ENCODE measurements around the gene AP5S1.

Gene AP5S1

GRCh38 chr20:3815703-3816315 is 4.5 kb upstream of the AP5S1 start:
- H3K27ac ChIP-seq (ENCODE audit: low read depth, low read length): no peak overlapping the region
- no peak overlapping the region for H3K4me2 ChIP-seq (ENCODE audit: low read length)
- H4K5ac ChIP-seq (ENCODE audit: low read length): no peak overlapping the region
- H2BK15ac ChIP-seq (replicated peaks; ENCODE audit: low read depth): no peak overlapping the region
- H3K27me3 ChIP-seq (ENCODE audit: insufficient read depth, low read length, poor library complexity): no peaks in the 10 kb centered on the region
- H3K4ac ChIP-seq (ENCODE audit: low read depth, low read length): no peak overlapping the region
- H3K56ac ChIP-seq (ENCODE audit: low read length): no peak overlapping the region
- no peak overlapping the region for H2AK5ac ChIP-seq (ENCODE audit: low read length)
- H2BK120ac ChIP-seq (ENCODE audit: low read depth, low read length): no peak overlapping the region
- H3K79me1 ChIP-seq (ENCODE audit: low read length): no peaks in the 10 kb centered on the region
- no peak overlapping the region for H3K23ac ChIP-seq (ENCODE audit: low read length)
- no CpG with 5 or more reads among the region's 9 CpGs for WGBS (ENCODE audit: extremely low coverage, insufficient coverage, low lambda C conversion rate)
- no peak overlapping the region for H3K18ac ChIP-seq (ENCODE audit: low read length)
- H3K36me3 ChIP-seq (ENCODE audit: control insufficient read depth, insufficient read depth, low read length): no peaks in the 10 kb centered on the region
- H3K9ac ChIP-seq (ENCODE audit: low read length): no peak overlapping the region
- DNase-seq: no peak
- H4K8ac ChIP-seq (ENCODE audit: low read depth, low read length): no peak overlapping the region
- H2BK5ac ChIP-seq (ENCODE audit: low read length): no peak overlapping the region
- no peaks in the 10 kb centered on the region for H3K4me1 ChIP-seq (ENCODE audit: control insufficient read depth, low read depth, low read length)
- no peaks in the 10 kb centered on the region for H3K79me2 ChIP-seq (ENCODE audit: control insufficient read depth, insufficient read depth, low read length)
- no peak overlapping the region for H3K4me3 ChIP-seq (ENCODE audit: low read length)

- Histone ChIP-seq H2BK5ac (ENCODE audit: low read length) (no peak overlapping the region), H3K36me3 (ENCODE audit: control insufficient read depth, insufficient read depth, low read length) (no peaks in the 10 kb centered on the region), H4K5ac (ENCODE audit: low read length) (no peak overlapping the region), H4K8ac (ENCODE audit: low read depth, low read length) (no peak overlapping the region), H3K79me1 (ENCODE audit: low read length) (no peaks in the 10 kb centered on the region), H3K18ac (ENCODE audit: low read length) (no peak overlapping the region), H3K4me1 (ENCODE audit: control insufficient read depth, low read depth, low read length) (no peaks in the 10 kb centered on the region), H3K4me3 (ENCODE audit: low read length) (no peak overlapping the region), H3K4ac (ENCODE audit: low read depth, low read length) (no peak overlapping the region), H3K79me2 (ENCODE audit: control insufficient read depth, insufficient read depth, low read length) (no peaks in the 10 kb centered on the region), H3K23ac (ENCODE audit: low read length) (peak overlapping the region; percentile 35), H2BK15ac (replicated peaks; ENCODE audit: low read depth) (no peak overlapping the region), H3K9ac (ENCODE audit: low read length) (no peak overlapping the region), H3K27ac (ENCODE audit: low read depth, low read length) (no peak overlapping the region), H2AK5ac (ENCODE audit: low read length) (no peak overlapping the region), H3K4me2 (ENCODE audit: low read length) (no peak overlapping the region), H3K56ac (ENCODE audit: low read length) (peak overlapping the region; percentile 40), H2BK120ac (ENCODE audit: low read depth, low read length) (no peak overlapping the region), H3K27me3 (ENCODE audit: insufficient read depth, low read length, poor library complexity) (no peaks in the 10 kb centered on the region)
- peak; percentile 91 for DNase-seq
- no CpG with 5 or more reads among the region's 8 CpGs for WGBS (ENCODE audit: extremely low coverage, insufficient coverage, low lambda C conversion rate)
These were observed 1.9 kb upstream of the AP5S1 start for GRCh38 chr20:3818155-3819151.

- no peak overlapping the region for H3K4me3 ChIP-seq (ENCODE audit: low read length)
- DNase-seq: no peak
- peak overlapping the region; percentile 24 for H3K23ac ChIP-seq (ENCODE audit: low read length)
- no peaks in the 10 kb centered on the region for H3K36me3 ChIP-seq (ENCODE audit: control insufficient read depth, insufficient read depth, low read length)
- no peaks in the 10 kb centered on the region for H3K4me1 ChIP-seq (ENCODE audit: control insufficient read depth, low read depth, low read length)
- WGBS (ENCODE audit: extremely low coverage, insufficient coverage, low lambda C conversion rate): no CpG with 5 or more reads among the region's 20 CpGs
- H4K5ac ChIP-seq (ENCODE audit: low read length): peak overlapping the region; percentile 56
- H3K79me2 ChIP-seq (ENCODE audit: control insufficient read depth, insufficient read depth, low read length): no peaks in the 10 kb centered on the region
- no peak overlapping the region for H3K4ac ChIP-seq (ENCODE audit: low read depth, low read length)
- peak overlapping the region; percentile 69 for H2AK5ac ChIP-seq (ENCODE audit: low read length)
- peak overlapping the region; percentile 96 for H3K9ac ChIP-seq (ENCODE audit: low read length)
- peak overlapping the region; percentile 78 for H3K4me2 ChIP-seq (ENCODE audit: low read length)
- no peak overlapping the region for H4K8ac ChIP-seq (ENCODE audit: low read depth, low read length)
- no peaks in the 10 kb centered on the region for H3K27me3 ChIP-seq (ENCODE audit: insufficient read depth, low read length, poor library complexity)
- H3K18ac ChIP-seq (ENCODE audit: low read length): peak overlapping the region; percentile 43
- H3K56ac ChIP-seq (ENCODE audit: low read length): peak overlapping the region; percentile 91
- H2BK15ac ChIP-seq (replicated peaks; ENCODE audit: low read depth): no peak overlapping the region
- no peaks in the 10 kb centered on the region for H3K79me1 ChIP-seq (ENCODE audit: low read length)
- peak overlapping the region; percentile 85 for H3K27ac ChIP-seq (ENCODE audit: low read depth, low read length)
- H2BK120ac ChIP-seq (ENCODE audit: low read depth, low read length): no peak overlapping the region
- H2BK5ac ChIP-seq (ENCODE audit: low read length): no peak overlapping the region
These were observed 818 bp upstream of the AP5S1 start for GRCh38 chr20:3819411-3820047.

- no peak overlapping the region for H2BK120ac ChIP-seq (ENCODE audit: low read depth, low read length)
- no peak overlapping the region for H2BK15ac ChIP-seq (replicated peaks; ENCODE audit: low read depth)
- H2AK5ac ChIP-seq (ENCODE audit: low read length): no peak overlapping the region
- H3K56ac ChIP-seq (ENCODE audit: low read length): peak overlapping the region; percentile 90
- no peaks in the 10 kb centered on the region for H3K36me3 ChIP-seq (ENCODE audit: control insufficient read depth, insufficient read depth, low read length)
- no CpG with 5 or more reads among the region's 20 CpGs for WGBS (ENCODE audit: extremely low coverage, insufficient coverage, low lambda C conversion rate)
- H3K18ac ChIP-seq (ENCODE audit: low read length): no peak overlapping the region
- H4K5ac ChIP-seq (ENCODE audit: low read length): no peak overlapping the region
- H3K9ac ChIP-seq (ENCODE audit: low read length): peak overlapping the region; percentile 93
- H3K4me1 ChIP-seq (ENCODE audit: control insufficient read depth, low read depth, low read length): no peaks in the 10 kb centered on the region
- H3K27me3 ChIP-seq (ENCODE audit: insufficient read depth, low read length, poor library complexity): no peaks in the 10 kb centered on the region
- no peak overlapping the region for H3K27ac ChIP-seq (ENCODE audit: low read depth, low read length)
- H3K4me3 ChIP-seq (ENCODE audit: low read length): peak overlapping the region; percentile 86
- H2BK5ac ChIP-seq (ENCODE audit: low read length): no peak overlapping the region
- DNase-seq: no peak
- H3K23ac ChIP-seq (ENCODE audit: low read length): no peak overlapping the region
- H3K4me2 ChIP-seq (ENCODE audit: low read length): peak overlapping the region; percentile 89
- no peak overlapping the region for H4K8ac ChIP-seq (ENCODE audit: low read depth, low read length)
- no peaks in the 10 kb centered on the region for H3K79me1 ChIP-seq (ENCODE audit: low read length)
- no peaks in the 10 kb centered on the region for H3K79me2 ChIP-seq (ENCODE audit: control insufficient read depth, insufficient read depth, low read length)
- H3K4ac ChIP-seq (ENCODE audit: low read depth, low read length): no peak overlapping the region
These were observed 767 bp downstream of the AP5S1 start for GRCh38 chr20:3820901-3821727.

GRCh38 chr20:3821996-3822395 is 1.6 kb downstream of the AP5S1 start:
- Histone ChIP-seq H2AK5ac (ENCODE audit: low read length) (no peak overlapping the region), H3K56ac (ENCODE audit: low read length) (no peak overlapping the region), H2BK120ac (ENCODE audit: low read depth, low read length) (no peak overlapping the region), H3K9ac (ENCODE audit: low read length) (no peak overlapping the region), H3K27me3 (ENCODE audit: insufficient read depth, low read length, poor library complexity) (no peaks in the 10 kb centered on the region), H3K4me1 (ENCODE audit: control insufficient read depth, low read depth, low read length) (no peaks in the 10 kb centered on the region), H3K4me3 (ENCODE audit: low read length) (no peak overlapping the region), H3K79me2 (ENCODE audit: control insufficient read depth, insufficient read depth, low read length) (no peaks in the 10 kb centered on the region), H2BK5ac (ENCODE audit: low read length) (no peak overlapping the region), H3K4ac (ENCODE audit: low read depth, low read length) (no peak overlapping the region), H3K79me1 (ENCODE audit: low read length) (no peaks in the 10 kb centered on the region), H3K36me3 (ENCODE audit: control insufficient read depth, insufficient read depth, low read length) (no peaks in the 10 kb centered on the region), H2BK15ac (replicated peaks; ENCODE audit: low read depth) (no peak overlapping the region), H3K27ac (ENCODE audit: low read depth, low read length) (no peak overlapping the region), H4K5ac (ENCODE audit: low read length) (no peak overlapping the region), H3K18ac (ENCODE audit: low read length) (no peak overlapping the region), H3K4me2 (ENCODE audit: low read length) (no peak overlapping the region), H3K23ac (ENCODE audit: low read length) (no peak overlapping the region), H4K8ac (ENCODE audit: low read depth, low read length) (no peak overlapping the region)
- DNase-seq: no peak
- WGBS (ENCODE audit: extremely low coverage, insufficient coverage, low lambda C conversion rate): no CpG with 5 or more reads among the region's 14 CpGs
